Activated naive CD4-positive, alpha-beta T cell (primary cell): ENCODE measurements around the gene CTNNA2.

Experiments used
- DNase-seq, 4 experiments: peaks; one replicate each; lab custom pipeline; 2025; lab: John Stamatoyannopoulos, UW

The CTNNA2 gene

GRCh38 chr2:80035749-80036285 lies 523.0 kb downstream of the CTNNA2 start:
- DNase-seq: no peak

GRCh38 chr2:80037310-80037709 lies 524.5 kb downstream of the CTNNA2 start:
- DNase-seq: no peak

- DNase-seq: no peak
Measured at GRCh38 chr2:80040226-80040625, 527.4 kb downstream of the CTNNA2 start.

- no peak for DNase-seq
Measured at GRCh38 chr2:80042635-80043034, 529.8 kb downstream of the CTNNA2 start.

GRCh38 chr2:80048296-80048695 lies 535.4 kb downstream of the CTNNA2 start:
- no peak for DNase-seq

- DNase-seq: no peak
Measured at GRCh38 chr2:80050246-80050645, 537.4 kb downstream of the CTNNA2 start.

GRCh38 chr2:80053522-80054345 lies 540.9 kb downstream of the CTNNA2 start:
- no peak for DNase-seq

GRCh38 chr2:80054346-80054675 lies 541.5 kb downstream of the CTNNA2 start:
- no peak for DNase-seq

- DNase-seq: no peak
Measured at GRCh38 chr2:80057956-80058355, 545.1 kb downstream of the CTNNA2 start.

GRCh38 chr2:80058562-80058961 lies 545.7 kb downstream of the CTNNA2 start:
- no peak for DNase-seq

GRCh38 chr2:80059447-80059846 lies 546.6 kb downstream of the CTNNA2 start:
- DNase-seq: no peak

- no peak for DNase-seq
Measured at GRCh38 chr2:80061881-80062280, 549.0 kb downstream of the CTNNA2 start.

GRCh38 chr2:80062298-80062697 lies 549.4 kb downstream of the CTNNA2 start:
- no peak for DNase-seq

GRCh38 chr2:80068038-80068731 lies 555.3 kb downstream of the CTNNA2 start:
- DNase-seq: no peak

- no peak for DNase-seq
Measured at GRCh38 chr2:80070587-80070986, 557.7 kb downstream of the CTNNA2 start.

GRCh38 chr2:80071941-80072340 lies 559.1 kb downstream of the CTNNA2 start:
- DNase-seq: no peak

- no peak for DNase-seq
Measured at GRCh38 chr2:80073134-80073561, 560.3 kb downstream of the CTNNA2 start.

GRCh38 chr2:80074321-80075070 lies 561.6 kb downstream of the CTNNA2 start:
- no peak for DNase-seq

GRCh38 chr2:80075719-80076118 lies 562.9 kb downstream of the CTNNA2 start:
- DNase-seq: no peak

GRCh38 chr2:80078290-80079036 lies 565.6 kb downstream of the CTNNA2 start:
- no peak for DNase-seq

- no peak for DNase-seq
Measured at GRCh38 chr2:80080957-80081356, 568.1 kb downstream of the CTNNA2 start.

- DNase-seq: no peak
Measured at GRCh38 chr2:80086831-80087230, 574.0 kb downstream of the CTNNA2 start.
